GM19023 (cell line): ENCODE data around the gene ITGB3BP.
"Not testable (repeated sequence)": the region's sequence is repeated elsewhere in the genome, so short reads cannot be mapped to it uniquely, and the experiment has no call there.

Experiments used
- ATAC-seq: cut with Tn5 transposase; IDR thresholded peaks from one replicate; pipeline ENCODE4 v1.9.1; 2021; ENCODE audit warnings: mild to moderate bottlenecking, moderate library complexity; ENCODE audit not compliant: unreplicated experiment

ITGB3BP gene

GRCh38 chr1:63522891-63523728 lies at the start of gene ITGB3BP, which contains the start of gene EFCAB7:
Gene ITGB3BP, minus strand, starts transcription at chr1:63523225. Its CDS starts 92 bp downstream, at chr1:63523133.
Gene EFCAB7, plus strand, starts transcription at chr1:63523525. Its CDS starts 2,048 bp downstream, at chr1:63525573.
- peak; percentile 88 for ATAC-seq

- not testable (repeated sequence) for ATAC-seq
Observed at GRCh38 chr1:63572686-63573085, 49.7 kb upstream of the ITGB3BP start.

- no peak for ATAC-seq
Observed at GRCh38 chr1:63569640-63570316, 46.8 kb upstream of the ITGB3BP start.

GRCh38 chr1:63569068-63569467 lies 46.0 kb upstream of the ITGB3BP start:
- no peak for ATAC-seq

- ATAC-seq = no peak
Observed at GRCh38 chr1:63563745-63564144, 40.7 kb upstream of the ITGB3BP start.

- no peak for ATAC-seq
Observed at GRCh38 chr1:63559357-63559756, 36.3 kb upstream of the ITGB3BP start.

- ATAC-seq = no peak
Observed at GRCh38 chr1:63557365-63557987, 34.5 kb upstream of the ITGB3BP start.

GRCh38 chr1:63555480-63555879 lies 32.5 kb upstream of the ITGB3BP start:
- no peak for ATAC-seq

- no peak for ATAC-seq
Observed at GRCh38 chr1:63548877-63549276, 25.9 kb upstream of the ITGB3BP start.

- no peak for ATAC-seq
Observed at GRCh38 chr1:63548303-63548702, 25.3 kb upstream of the ITGB3BP start.

GRCh38 chr1:63547621-63548294 lies 24.7 kb upstream of the ITGB3BP start:
- no peak for ATAC-seq

GRCh38 chr1:63545780-63546179 lies 22.8 kb upstream of the ITGB3BP start:
- no peak for ATAC-seq

GRCh38 chr1:63537940-63538339 lies 14.9 kb upstream of the ITGB3BP start:
- ATAC-seq = no peak

GRCh38 chr1:63537006-63537405 lies 14.0 kb upstream of the ITGB3BP start:
- ATAC-seq = no peak

- ATAC-seq = no peak
Observed at GRCh38 chr1:63534406-63534805, 11.4 kb upstream of the ITGB3BP start.

- no peak for ATAC-seq
Observed at GRCh38 chr1:63533931-63534330, 10.9 kb upstream of the ITGB3BP start.

- ATAC-seq = no peak
Observed at GRCh38 chr1:63532727-63533126, 9.7 kb upstream of the ITGB3BP start.

- no peak for ATAC-seq
Observed at GRCh38 chr1:63524201-63524600, 1.2 kb upstream of the ITGB3BP start.

GRCh38 chr1:63523738-63524137 lies 713 bp upstream of the ITGB3BP start:
- ATAC-seq = peak; percentile 16

GRCh38 chr1:63516629-63517028 lies 6.4 kb downstream of the ITGB3BP start:
- ATAC-seq = no peak

GRCh38 chr1:63512584-63512983 lies 10.4 kb downstream of the ITGB3BP start:
- ATAC-seq = no peak
